Sigmoid colon (tissue), 4 donors: ENCODE data around the gene SPACA6.

Experiments
- POLR2A ChIP-seq, 2 donors: fragments of 450-650 bp; IDR thresholded peaks; one replicate each; pipeline ENCODE4 v1.6.1; 2016; ENCODE audit warnings: antibody characterized with exemption in 2 of 2, mild to moderate bottlenecking in 2 of 2, moderate library complexity in 2 of 2
- POLR2AphosphoS5 ChIP-seq, 4 donors: sonication (generic); formaldehyde crosslinking; IDR thresholded peaks; one replicate each; pipeline ENCODE4 v1.6.1; 2017; ENCODE audit warnings: antibody characterized with exemption in 4 of 4
- TF ChIP-seq, protein P1 (sequence below), 4 experiments: fragments of 450-650 bp in 3 of 4; fragments of 200-600 bp in 1 of 4; IDR thresholded peaks; one replicate each; pipeline ENCODE4 v1.5.1; 2016 to 2019; ENCODE audit warnings: antibody characterized with exemption in 4 of 4, mild to moderate bottlenecking in 3 of 4, moderate library complexity in 2 of 4

DNA sequence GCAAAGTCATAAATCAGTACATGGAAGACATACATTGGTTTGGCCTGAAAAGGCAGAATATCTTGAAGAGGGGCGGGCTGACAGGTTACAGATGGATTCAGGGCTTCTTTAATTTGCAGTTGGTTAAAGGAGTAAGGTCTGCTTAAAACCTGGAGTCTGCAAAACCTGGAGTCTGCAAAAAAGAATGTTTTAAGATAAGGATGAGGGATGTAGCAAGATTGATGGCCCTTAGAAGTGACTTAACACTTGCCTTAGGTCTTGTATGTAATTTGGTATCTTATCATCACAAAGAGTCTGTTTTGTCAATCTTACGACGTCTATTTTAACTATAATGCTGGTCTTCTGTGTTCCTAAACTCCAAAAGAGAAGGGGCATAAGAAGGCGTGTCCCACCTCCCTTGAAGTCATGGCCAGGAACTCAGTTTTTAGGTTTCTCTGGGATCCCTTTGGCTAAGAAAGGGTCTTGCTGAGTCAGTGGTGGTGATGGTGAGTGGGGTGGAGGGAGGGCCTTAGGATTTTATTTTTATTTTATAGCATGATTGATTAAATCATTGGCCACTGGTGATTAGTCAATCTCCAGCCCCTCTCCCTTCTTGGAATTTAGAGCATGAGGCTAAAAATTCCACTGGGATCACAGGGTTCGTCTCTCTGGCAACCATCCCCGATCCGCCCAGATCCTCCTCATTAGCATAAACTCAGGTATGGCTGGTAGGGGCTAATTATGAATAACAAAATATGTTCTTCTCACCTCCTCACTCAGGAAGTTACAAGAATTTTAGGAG, 40.8 kb downstream of the SPACA6 start:
- TF ChIP-seq, protein P1, sequence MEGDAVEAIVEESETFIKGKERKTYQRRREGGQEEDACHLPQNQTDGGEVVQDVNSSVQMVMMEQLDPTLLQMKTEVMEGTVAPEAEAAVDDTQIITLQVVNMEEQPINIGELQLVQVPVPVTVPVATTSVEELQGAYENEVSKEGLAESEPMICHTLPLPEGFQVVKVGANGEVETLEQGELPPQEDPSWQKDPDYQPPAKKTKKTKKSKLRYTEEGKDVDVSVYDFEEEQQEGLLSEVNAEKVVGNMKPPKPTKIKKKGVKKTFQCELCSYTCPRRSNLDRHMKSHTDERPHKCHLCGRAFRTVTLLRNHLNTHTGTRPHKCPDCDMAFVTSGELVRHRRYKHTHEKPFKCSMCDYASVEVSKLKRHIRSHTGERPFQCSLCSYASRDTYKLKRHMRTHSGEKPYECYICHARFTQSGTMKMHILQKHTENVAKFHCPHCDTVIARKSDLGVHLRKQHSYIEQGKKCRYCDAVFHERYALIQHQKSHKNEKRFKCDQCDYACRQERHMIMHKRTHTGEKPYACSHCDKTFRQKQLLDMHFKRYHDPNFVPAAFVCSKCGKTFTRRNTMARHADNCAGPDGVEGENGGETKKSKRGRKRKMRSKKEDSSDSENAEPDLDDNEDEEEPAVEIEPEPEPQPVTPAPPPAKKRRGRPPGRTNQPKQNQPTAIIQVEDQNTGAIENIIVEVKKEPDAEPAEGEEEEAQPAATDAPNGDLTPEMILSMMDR (IDR thresholded peaks at IDR 0.05): no peak
- TF ChIP-seq POLR2A (IDR thresholded peaks at IDR 0.05) (no peak), POLR2AphosphoS5 (IDR thresholded peaks at IDR 0.05) (no peak)
